Measurements from ENCODE around the gene ATAT1.

ATAT1 gene

DNA sequence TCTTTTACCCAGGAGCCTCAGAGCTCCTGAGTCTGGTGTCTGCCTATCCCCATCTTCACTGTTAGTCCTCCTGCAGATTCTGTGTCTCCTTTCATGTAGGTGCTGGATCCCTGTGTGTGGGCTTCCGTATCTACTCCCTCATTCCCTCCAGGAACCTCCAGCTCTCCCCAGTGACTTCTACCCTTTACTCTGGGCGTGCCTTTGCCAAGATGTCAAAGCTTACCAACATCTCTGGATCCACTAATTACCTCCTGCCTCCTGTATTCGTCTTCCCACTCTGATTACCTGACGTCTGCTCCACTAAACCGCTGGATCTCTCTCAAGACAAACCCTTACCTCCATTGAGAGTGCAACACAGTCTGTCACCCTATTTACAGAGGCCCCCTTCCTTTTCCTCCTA lies 18.1 kb downstream of the ATAT1 start:
- H3K27ac ChIP-seq, result no peak overlapping the region

GRCh38 chr6:30645989-30646388 lies 19.3 kb downstream of the ATAT1 start:
- H3K27ac ChIP-seq, result peak overlapping the region; percentile 94; the same call in 1 of the 2 replicates

More for the DNA sequence above, 18.1 kb downstream of the ATAT1 start:
- no peak for TF ChIP-seq CTCF (conservative IDR thresholded peaks at IDR 0.05)

DNA sequence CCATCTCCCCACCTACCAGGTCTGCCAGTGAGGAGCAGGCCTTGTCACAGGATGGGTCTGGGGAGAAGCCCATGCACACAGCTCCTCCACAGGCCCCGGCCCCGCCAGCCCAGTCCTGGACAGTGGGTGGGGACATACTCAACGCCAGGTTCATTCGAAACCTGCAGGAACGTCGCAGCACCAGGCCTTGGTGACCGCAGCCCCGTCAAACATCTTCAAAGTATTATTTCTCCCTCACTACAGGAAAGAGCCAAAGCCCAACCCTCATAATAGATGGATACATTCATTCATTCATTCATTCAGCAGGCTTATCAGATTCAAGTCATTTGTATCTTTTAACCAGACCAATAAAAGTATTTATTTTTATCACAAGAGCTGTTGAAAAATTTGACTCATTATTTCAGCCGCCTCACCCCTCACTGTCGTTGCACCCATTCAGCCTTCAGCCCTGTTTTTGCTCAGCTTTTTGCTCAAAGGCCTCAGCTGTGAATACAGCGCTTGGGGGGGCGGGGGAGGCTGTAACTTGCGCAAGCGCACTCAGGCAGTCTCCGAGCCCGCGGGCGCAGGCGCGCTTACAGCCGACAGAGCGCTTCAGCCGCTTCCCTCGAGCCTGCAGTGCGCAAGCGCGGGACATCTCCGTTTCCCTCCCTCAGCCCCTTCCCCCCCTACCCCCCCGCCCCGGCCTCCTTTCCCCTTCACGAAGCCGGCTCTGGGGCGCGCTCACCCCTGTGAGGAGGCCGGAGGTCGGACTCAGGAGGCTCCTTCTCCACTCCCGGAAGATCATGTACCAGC lies 20.0 kb downstream of the ATAT1 start, which contains the start of gene C6orf136:
Gene C6orf136 (plus strand): TSS at position 684 of the 792 bp plus-strand sequence. CDS start 99 bp downstream, at position 783.
- TF ChIP-seq CTCF (conservative IDR thresholded peaks at IDR 0.05), result no peak
- peak within 1 kb of the TSS; percentile 94 for H3K27ac ChIP-seq

More at GRCh38 chr6:30645989-30646388, 19.3 kb downstream of the ATAT1 start:
- TF ChIP-seq CTCF (conservative IDR thresholded peaks at IDR 0.05), result no peak

GRCh38 chr6:30647242-30648116 lies 20.8 kb downstream of the ATAT1 start:
- H3K27ac ChIP-seq, result peak overlapping the region; percentile 94
- TF ChIP-seq CTCF (conservative IDR thresholded peaks at IDR 0.05), result no peak

GRCh38 chr6:30651143-30651542 lies 24.5 kb downstream of the ATAT1 start:
- TF ChIP-seq CTCF (conservative IDR thresholded peaks at IDR 0.05), result no peak

DNA sequence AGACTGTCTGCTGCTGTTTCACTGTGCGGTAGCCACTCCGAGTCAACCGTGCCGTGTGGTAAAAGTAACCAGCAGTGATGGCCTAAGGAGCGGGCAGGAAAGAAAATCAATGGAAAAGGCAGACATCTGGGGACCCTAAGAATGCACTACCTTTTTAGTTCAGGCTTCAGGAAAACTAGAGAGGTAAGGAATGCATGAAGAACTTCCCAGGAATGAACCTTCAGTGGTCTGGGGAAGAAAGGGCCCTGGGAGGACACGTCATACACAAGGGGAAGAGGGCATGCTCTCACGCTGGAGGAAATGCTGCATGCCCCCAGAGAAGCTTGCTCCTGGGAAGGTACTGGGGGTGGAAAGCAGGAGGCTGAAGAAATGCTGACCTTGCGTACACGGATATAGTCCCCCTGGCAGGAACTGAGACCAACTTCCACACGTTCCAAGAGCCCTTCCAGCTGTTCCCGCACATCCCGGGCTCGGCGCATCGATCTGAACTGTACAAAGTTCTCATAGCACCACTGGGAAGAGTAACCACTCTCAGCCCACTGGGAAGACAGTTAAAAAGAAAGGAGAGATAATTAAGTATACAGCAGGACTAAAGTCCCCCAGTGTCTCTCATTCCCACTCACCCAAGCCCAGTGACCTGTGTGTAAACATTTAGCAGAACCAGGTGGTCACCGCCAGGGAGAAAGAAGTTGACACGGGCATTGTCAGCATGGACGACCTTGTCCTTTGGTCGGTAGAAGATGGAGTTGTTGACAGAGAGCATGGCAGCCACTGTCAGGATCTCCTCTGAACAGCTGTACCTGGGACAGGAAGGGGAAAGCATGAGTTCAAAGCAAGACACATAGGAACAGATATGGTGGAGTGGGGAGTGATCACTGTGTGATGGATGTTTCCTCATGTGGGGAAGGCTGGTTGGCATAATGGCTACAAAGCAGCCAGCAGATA lies 28.4 kb downstream of the ATAT1 start:
- no peak overlapping the region for H3K27ac ChIP-seq
- no peak for TF ChIP-seq CTCF (conservative IDR thresholded peaks at IDR 0.05)

More at GRCh38 chr6:30651143-30651542, 24.5 kb downstream of the ATAT1 start:
- no peak overlapping the region for H3K27ac ChIP-seq

All from VCaP (cell line).